ENCODE measurements around the gene MLLT3.

MLLT3 gene

DNA sequence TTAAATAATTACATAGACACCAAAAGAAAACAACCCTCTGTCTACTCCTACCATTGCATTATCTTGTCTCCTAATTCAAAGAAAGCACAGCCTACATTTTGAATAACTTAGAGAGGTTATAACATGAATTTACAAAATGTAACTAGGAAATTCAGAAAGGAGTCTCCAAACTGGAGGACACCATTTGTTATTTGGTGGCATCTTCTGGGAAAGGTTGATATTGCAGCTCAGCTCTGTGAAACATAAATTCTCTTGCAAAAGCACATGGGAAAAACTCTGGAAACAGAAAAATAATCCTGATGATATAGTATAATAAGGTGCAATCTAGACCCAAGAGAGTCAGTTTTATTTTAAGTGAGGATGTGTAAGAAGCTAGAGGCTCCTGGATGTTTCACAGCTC, 215.3 kb downstream of the MLLT3 start:
- no peak for DNase-seq

- DNase-seq = no peak
Observed at GRCh38 chr9:20406344-20406743, 216.0 kb downstream of the MLLT3 start.

- no peak for DNase-seq
Observed at GRCh38 chr9:20405616-20406015, 216.7 kb downstream of the MLLT3 start.

DNA sequence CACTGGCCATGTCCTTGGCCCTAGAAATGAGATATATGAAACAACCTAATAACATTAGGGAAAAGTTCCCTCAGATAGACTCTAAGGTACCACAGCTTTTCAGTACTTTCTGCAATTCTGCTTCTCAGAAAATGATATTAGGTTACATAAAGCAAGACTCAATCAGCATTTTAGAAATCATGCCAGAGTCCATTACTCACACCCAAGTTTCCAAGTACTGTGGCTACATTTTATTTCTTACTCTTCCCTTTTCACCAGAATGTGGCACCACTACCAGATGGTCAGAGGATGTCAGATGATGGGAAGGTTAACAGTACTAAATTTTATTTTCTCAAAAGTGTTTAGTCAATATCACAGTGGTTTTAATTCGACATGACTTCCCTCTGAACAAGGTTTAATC, 217.2 kb downstream of the MLLT3 start:
- DNase-seq = no peak

- no peak for DNase-seq
Observed at GRCh38 chr9:20404192-20404813, 218.0 kb downstream of the MLLT3 start.

DNA sequence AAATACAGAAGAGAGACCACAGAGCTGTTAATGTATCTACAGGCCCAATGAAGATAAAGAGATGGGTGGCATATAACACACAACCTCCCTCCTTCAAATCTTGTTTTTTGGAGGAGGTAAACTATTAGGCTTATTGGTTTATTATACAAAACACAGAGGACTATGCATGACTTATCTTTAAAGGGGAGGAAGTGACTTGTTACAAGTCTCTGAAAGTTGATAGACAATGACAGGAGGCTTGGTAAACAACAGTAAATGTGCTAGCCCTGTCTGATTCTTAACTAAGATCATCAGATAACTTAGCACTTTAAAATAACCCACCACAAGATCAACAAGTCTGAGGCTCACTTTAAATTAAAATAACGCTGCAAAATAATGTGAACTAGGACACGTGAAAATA, 219.0 kb downstream of the MLLT3 start:
- DNase-seq = no peak

DNA sequence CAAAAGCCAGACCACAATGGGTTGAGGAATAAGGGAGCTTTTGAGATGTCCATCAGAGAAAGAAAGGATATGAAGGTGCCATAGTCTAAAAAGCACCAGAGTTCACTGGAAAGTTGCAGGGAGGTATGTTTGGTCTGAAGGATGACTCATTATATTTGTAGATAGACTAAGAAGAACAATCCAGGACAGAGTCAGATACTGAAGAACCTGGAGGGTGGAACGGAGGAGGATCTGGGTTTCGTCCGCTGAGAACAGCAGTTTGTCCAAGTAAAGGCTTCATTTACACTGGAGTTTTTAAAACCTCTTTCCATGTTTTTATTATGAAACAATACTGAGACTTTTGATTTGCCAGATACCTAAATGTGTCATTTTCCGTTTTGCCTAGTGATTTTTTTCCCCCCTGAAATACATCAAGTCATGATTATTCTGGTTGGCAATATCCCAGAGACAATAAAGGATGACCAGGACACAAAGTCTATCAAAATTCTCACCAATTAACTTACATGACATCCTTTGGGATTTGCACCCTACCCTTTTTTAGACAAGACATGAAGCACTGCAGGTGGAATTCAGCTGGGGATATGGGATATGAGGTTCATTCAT, 219.9 kb downstream of the MLLT3 start:
- no peak for DNase-seq

GRCh38 chr9:20398536-20399338, 223.6 kb downstream of the MLLT3 start:
- DNase-seq = no peak

GRCh38 chr9:20397348-20397747, 225.0 kb downstream of the MLLT3 start:
- DNase-seq = no peak

DNA sequence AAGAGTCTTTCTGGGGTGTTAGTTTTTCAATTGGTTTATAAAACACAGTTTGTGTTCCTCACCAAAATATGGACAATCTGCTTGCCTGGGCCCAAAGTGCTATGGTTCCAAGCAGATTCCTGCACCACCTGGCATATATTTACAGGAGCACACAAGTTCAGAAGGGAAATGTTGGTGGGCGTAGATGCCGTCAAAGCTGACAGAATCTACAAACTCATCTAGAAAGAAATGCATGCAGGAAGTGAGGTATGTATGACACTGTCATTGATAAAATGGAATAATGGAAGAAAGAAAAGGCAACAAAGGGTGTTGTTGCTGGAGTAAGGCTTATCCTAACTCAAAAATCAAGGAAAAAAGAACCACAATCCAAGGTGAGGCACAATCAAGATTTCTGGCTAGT, 225.8 kb downstream of the MLLT3 start:
- no peak for DNase-seq

- no peak for DNase-seq
Observed at GRCh38 chr9:20395651-20396050, 226.6 kb downstream of the MLLT3 start.

GRCh38 chr9:20394969-20395368, 227.3 kb downstream of the MLLT3 start:
- DNase-seq = no peak

GRCh38 chr9:20391208-20391607, 231.1 kb downstream of the MLLT3 start:
- DNase-seq = no peak

GRCh38 chr9:20390400-20390799, 231.9 kb downstream of the MLLT3 start:
- DNase-seq = no peak

DNA sequence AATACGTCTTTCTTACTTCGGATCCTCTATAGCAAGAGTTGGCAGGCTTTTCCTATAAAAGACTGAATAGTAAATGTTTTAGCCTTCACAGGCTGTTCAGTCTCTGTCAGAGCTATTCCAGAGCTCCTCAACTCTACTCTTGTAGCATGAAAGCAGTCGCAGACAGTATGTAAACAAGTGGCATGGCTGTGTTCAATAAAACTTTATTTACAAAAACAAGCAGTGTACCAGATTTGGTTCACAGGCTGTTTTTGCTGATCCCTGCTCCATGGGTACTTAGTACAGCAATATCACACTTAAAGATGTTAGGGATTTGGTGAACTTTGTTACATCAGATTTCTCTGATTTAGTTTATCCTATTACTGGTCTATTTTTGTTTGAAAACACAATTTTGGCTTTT, 235.2 kb downstream of the MLLT3 start:
- DNase-seq = no peak

- DNase-seq = no peak
Observed at GRCh38 chr9:20384642-20385041, 237.7 kb downstream of the MLLT3 start.

DNA sequence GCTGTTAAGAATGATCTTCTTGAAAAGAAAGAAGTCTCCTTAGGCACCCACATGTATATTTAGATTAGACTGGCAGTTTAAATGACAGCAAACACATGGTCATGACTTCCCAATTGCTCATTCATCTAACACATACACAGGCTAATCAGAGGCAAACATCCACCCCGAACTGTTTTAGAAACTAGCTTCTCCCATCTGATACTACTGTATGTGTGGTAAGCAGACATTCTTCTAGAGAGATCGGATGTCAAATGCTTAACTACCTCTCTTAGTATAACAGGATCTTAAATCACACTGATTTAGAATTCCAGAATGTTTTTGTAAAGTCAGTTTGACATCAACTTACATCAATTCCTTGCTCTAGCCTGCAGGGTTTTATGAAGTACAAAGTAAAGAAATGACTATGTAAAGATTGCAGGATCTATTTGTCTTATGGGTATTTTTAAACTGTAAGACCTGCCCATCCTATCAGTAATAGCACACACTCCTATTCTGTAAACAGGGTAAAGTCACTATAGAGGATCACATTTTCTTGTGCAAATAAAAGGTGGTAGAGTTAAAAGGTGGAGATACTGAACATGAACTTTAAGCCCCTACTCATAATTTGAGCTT, 239.7 kb downstream of the MLLT3 start:
- no peak for DNase-seq

DNA sequence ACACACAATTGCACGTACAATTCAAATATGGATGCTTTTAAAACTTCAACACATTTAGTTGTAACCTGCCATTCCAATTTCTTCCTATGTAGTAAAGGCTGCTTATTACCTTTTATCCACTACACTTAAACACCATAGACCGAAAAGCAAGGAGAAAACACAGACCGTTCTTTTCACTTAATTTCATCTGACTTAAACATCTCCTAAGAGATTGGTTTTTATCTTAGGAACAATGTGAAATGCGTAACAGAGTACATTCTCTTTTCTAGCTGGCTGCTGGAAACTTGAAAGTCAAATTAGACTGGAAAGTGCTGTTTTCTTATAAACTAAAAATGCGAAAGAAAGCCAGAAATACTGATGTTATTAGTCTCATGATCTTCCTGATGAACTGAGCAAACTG, 241.8 kb downstream of the MLLT3 start:
- no peak for DNase-seq

DNA sequence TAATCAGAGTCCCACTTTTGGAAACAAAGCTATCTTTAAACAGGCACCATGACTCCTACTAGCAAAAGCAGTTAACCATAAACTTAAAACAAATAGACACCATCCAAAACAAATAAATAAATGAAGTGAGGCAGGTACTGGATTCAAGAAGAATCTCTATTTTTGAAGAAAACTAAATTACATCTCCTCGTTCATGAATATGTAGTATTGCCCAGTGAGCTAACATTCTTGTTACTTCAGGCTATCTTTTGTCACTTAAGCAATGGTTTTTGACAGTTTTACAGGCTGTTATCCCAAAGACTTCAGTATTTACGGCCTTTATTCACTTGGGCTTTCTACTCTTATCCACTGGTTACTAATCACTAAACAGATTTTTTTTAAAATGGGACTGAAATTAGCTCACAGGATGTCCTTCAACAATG, 242.5 kb downstream of the MLLT3 start:
- DNase-seq = no peak

- DNase-seq = no peak
Observed at GRCh38 chr9:20378851-20379250, 243.4 kb downstream of the MLLT3 start.

DNA sequence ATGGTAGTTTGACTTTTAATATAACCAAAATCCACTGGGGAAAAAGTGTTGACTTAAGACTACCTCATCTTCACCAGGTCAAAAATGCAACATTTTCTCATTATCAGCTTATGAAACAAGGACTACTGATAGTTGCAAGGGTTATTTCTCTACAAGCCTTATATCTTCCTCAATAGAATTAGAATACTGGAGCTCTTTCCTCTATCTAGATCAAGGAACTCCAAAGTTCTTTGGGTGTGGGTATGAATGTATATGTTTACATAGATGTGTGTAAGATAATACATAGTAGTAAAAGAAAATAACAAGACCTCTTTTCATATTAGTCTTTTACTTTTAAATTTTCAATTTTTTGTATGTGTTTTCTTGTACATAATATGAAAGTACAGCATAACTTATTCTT, 244.5 kb downstream of the MLLT3 start:
- no peak for DNase-seq

DNA sequence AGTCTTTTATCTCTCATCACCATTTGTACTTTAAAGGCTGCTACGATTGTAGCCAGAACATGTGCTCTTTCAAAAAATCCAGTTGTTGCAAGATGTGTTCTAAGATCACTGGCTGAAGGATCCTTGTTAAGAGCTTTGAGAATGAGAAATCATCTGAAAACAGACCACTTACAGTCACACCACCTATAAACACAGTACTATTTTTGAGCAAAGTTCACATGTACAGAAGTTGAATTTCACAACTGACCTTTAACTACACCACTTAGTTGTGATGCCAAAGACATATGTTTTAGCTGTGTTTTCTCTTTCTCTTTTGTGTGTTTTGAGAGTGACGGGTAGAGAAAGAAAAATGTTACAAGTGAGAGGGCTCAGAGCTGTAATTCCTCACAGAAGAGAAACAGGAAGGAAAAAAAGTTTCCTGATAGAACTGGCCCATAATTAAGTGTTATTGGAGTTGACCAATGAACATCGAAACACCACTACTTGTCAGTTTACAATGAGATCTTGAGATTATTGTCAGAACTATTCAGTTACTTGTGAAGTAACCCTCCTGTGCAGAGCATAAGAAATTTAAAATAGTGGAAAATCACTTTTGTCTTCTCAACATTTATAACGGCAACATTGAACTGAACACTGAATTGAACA, 245.4 kb downstream of the MLLT3 start:
- no peak for DNase-seq

DNA sequence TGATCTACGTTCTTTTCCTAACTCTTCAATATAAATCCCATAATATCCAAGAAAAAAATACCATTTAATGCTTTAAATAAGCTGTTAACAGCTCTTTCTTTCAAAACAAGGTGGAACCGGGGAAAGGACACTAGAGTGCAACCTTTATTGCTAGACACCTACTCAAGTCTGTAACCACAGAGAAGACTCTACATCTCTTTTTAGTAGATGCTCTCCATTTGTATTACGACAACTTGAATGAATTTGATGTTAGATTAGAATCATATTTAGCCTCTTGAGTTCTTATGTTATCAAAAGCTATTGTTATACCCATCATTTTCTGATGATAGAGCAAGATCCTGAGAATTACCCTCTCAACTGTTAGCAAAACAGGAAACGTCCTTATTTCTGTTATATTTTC, 246.3 kb downstream of the MLLT3 start:
- no peak for DNase-seq

Measured in NCI-H1436 treated with DMSO at 0.1 percent for 48 hours (cell line).